HG02840 (cell line): ENCODE data around the gene NRL.
A peak's percentile ranks its signal among the peaks of the same experiment; 100 is the strongest.

ENCODE experiments used
- ATAC-seq: cut with Tn5 transposase; IDR thresholded peaks from one replicate; pipeline ENCODE4 v1.9.1; 2021; ENCODE audit warnings: mild to moderate bottlenecking, moderate library complexity, moderate number of reproducible peaks; ENCODE audit not compliant: unreplicated experiment, low FRiP score

Gene NRL

DNA sequence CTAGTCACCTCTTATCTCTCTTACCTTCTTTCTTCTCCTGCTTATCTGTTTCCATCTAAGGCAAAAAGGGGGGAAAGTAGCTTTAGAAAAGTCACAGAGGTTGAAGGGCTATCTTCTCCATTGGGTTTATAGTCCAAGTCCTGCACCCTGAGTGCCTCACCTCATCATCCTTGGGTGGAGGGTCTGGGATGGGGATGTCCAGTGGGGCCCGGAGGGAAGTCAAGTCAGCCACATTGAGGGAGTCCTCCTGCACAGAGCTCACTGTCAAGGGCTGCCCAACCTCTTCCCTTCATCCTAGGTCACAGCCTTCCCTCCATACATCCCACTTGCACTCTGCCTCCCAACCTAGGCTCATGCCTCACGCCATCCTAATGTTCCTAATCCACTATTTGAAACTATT lies 30.5 kb upstream of the NRL start:
- no peak for ATAC-seq

DNA sequence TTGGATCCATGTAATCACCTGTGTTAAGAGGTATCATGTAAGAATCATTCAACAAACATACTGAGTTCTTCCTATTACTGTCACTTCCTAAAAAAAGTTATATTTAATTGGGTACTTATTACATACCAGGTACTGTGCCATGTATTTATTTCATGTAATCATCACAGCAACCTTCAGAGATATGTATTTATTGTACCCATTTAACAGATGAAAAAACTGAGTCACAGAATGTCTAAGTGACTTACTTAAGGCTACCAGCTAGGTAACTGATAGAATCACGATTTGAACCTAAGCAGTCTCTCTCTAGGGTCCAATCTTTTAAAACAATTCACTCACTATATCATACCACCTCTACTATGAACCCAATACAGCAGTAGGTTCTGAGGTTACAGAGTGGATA lies 29.7 kb upstream of the NRL start:
- no peak for ATAC-seq

DNA sequence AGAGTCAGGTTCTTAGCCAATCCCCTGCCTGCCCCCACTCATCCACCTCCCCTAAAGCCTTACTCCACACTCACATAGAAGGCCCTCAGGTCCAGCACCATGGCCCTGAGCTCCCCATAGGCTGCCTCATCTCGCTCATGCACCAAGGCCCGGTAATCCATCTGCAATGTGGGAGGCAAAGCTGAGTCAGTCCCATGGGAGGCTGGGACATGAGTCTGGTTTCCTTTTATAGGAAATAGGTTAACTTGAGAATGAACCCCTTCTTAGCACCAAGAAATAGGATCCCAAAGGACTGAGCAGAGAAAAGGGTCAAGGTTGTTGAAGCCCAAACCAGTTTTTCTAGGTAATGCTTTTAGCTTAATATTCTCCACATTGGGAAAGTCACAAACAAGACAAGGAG lies 28.8 kb upstream of the NRL start:
- no peak for ATAC-seq

DNA sequence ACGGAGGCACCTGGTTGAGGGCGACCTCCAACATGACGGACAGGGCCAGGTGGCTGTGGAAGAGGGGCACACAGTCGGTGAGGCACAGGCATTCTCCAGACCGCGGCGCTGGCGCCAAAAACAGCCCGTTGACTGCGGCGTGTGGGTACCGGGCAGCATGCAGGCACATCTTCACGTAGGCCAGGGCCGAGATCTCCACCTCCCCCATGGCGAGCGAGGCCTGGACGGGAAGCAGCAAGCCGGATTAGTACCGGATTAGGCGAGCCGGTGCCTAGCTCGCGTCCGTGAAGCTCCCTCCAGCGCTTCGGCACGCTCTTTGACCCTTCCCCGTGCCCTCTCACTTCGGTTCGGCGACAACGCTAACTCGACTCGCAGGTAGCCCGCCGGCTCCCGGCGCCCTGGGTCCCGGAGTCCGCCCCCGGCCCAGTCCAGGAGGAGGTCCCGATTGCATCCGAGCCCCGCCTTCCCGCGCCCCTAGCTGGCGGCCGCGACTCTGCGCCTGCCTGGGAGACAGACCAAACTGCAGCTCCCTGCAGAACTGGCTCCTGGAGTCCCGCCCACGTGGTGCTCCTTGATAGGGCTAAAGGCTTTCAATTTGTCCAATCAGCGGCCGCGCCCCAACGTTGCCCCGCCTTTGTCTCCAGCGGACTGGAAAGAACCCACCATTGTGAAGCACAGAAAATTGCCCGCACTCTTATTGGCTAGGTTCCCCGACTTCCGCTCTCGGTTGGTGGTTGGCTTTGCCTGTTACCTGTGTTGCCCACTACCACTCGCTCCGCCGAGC lies 26.5 kb upstream of the NRL start, which contains the start of gene EMC9:
EMC9 (minus strand) TSS at position 495 of the 784 bp plus-strand sequence; CDS start at position 208, 287 bp downstream.
- ATAC-seq, result peak; percentile 79

DNA sequence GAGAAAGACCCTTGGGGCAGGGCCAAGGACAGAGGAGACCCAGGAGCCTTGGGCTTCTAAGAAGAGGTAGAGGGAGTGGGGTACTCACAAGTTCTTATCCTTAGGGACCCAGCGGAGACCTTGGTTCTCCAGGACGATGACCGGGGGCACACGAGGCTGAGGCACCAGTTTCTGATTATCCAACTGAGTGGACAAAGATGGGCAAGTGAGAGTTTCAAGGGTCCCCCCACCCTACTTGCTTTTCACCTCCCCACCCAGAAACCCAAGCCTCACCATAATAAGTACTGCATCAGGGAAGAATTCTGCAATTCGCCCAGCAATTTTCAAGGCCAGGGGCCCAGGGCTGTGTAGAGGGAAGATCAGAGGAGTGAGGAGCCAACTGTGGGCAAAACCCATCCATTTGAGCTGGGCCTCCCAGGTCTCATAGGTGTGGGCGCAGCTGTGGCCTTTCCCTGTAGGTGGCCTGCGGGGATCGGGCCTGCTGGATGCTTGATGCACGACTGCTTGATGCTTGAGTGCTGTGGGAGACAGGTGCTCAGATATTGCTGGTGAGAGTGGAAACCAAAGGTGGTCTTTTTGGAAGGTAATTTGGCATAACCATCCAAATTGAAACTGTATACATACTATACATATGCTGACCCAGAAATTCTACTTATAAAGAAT lies 24.7 kb upstream of the NRL start:
- ATAC-seq, result no peak

DNA sequence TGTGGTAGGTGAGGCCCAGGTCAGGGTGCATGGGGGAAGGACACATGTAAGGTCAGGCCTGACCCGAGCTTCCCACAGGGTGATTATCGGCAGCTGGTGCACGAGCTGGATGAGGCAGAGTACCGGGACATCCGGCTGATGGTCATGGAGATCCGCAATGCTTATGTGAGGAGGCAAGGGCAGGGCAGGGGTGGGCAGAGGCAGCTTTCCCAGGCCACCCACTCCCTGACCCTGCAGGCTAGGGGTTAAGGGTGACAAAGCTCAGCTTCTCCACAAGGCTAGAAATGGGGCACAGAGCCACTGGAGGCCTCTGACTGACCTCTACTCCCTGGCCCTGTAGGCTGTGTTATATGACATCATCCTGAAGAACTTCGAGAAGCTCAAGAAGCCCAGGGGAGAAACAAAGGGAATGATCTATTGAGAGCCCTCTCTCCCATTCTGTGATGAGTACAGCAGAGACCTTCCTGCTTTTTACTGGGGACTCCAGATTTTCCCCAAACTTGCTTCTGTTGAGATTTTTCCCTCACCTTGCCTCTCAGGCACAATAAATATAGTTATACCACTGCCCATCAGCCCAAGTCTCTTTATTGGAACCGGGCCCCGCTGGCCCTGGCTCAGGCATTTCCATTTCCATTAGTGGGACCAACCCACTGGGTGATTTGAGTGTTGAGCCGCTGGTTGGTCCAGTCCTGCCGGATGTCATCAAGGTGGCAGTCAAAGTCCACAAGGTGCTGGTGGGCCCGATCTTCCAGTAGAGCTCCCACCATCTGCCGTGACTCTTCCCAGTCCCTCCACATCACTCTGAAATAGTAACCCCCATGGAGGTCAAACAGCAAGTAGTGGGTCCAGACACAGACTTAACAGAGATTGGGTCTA lies 23.9 kb upstream of the NRL start:
- ATAC-seq, result no peak

DNA sequence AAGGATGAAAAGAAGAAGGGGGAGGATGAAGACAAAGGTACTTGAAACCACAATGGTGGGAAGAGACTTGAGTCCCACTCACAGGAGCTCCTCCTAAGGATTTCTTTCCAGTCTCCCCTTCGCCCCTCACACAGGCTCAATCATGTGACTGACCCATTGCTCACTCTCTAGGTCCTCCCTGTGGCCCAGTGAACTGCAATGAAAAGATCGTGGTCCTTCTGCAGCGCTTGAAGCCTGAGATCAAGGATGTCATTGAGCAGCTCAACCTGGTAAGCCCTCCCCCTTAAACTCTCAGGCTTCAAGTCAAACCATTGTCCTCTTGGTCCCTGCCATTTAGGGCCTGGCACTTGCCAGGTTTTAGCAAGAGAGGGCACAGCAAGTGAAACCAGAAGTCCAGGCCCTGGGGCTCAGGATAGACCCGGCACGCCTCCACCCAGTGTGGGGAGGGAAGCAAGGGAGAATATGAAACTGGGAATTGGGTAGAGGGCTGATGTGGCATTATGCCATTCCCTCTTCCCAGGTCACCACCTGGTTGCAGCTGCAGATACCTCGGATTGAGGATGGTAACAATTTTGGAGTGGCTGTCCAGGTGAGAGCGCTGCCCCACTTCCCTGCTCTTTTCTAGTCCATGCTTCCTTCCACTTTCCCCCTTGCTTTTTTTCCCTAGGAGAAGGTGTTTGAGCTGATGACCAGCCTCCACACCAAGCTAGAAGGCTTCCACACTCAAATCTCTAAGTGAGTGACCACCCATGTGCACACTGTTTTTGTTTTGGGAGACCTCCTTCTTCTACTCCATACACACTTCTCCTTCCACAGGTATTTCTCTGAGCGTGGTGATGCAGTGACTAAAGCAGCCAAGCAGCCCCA lies 23.0 kb upstream of the NRL start:
- no peak for ATAC-seq

DNA sequence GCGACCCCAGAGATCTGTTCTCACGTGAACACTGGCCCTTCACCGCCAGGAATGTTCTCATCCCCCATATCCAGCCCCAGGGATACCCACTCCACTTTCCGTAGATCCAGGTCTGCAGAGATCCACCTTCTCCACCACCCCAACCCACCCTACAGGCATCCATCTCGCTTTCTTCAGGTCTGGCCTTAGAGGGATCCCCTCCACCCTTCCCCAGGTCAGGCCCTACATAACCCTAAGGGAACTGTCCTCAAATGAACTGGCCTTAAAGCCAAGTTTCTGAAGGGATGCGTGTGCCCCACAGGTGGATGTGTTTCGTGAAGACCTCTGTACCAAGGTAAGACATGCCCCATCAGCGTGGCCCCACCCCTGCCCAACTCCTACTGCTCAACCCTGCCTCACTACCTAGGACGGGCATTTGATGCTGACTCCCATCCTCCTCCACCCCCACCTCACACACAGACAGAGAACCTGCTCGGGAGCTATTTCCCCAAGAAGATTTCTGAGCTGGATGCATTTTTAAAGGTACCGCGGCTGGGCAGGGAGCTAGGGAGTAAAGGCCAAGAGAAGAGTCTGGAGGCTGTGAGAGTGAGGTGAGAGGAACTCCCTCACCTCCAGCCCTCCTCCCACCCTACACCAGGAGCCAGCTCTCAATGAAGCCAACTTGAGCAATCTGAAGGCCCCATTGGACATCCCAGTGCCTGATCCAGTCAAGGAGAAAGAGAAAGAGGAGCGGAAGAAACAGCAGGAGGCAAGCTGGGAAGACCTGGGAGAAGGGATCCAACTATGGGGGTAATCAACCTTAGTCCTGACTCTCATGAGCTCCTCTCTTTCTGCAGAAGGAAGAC lies 22.2 kb upstream of the NRL start:
- ATAC-seq, result no peak

DNA sequence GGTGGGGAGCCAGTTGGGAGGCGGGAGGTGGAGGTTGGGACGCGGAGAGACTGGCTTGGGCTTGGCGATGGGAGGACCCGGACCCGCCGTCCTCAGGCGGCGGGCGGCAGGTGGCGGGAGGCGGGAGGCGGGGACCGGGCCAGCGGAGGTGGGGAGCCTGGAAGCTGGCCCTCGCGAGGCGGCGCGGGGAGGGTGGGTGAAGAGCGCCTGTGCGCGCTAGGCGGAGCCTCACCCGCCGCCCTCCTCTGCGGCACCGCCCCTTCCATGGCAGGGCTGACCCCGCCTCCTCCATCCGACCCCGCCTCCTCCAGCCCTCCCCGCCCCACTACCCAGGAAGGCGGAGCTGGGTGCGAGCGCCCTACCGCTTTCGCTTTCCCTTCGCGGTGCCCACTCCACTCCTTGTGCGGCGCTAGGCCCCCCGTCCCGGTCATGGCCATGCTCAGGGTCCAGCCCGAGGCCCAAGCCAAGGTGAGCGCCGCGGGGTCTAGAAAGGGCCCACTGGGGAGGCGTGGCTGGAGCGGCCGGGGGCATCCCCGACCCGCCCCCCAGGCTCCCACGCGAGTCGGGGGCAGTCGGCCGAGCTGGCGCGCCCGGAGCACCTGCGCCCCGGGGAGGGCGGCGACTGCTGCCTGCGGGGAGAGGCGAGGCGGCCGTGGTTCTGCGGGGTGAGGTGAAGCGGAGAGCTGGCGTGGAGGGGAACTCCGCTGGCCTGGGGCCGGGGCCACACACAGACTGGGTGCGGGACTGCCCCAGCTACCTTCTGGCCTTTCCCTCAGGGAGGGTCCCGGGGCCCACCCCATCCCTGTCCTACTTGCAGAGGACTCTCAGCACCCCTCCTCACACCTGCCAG lies 21.3 kb upstream of the NRL start, which contains the start of gene PSME1:
PSME1 (plus strand) TSS at position 361 of the 850 bp plus-strand sequence; CDS start at position 430, 69 bp downstream.
- peak; percentile 84 for ATAC-seq

DNA sequence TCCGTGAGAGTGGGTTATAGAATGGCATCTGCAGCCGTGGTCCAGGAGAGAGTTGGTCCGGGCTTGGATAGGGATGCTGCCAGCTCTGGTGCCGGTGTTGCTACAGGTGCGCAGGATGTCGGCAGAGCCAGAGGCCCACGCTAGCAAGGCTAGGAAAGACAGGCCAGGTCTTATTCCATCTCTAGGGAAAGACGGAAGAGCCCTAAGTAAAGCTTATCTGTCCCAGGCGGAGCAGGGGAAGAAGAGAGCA lies 20.8 kb upstream of the NRL start:
- ATAC-seq, result peak; percentile 13

DNA sequence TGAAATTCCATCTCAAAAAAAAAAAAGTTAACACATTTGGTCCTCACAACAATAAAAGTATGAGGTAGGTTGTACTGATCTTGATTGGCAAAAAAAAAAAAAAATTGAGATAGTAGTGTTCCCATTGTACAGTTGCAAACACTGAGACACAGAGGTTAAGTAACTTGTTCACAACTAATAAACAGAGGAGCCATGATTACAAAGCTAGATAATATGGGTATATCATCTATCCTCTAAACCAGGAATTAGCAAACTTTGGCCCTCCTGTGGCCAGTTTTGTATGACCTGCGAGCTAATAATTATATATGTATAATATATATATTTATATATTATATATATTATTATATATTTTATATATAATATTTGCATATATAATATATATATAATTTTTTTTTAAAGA lies 19.0 kb upstream of the NRL start:
- ATAC-seq, result no peak

DNA sequence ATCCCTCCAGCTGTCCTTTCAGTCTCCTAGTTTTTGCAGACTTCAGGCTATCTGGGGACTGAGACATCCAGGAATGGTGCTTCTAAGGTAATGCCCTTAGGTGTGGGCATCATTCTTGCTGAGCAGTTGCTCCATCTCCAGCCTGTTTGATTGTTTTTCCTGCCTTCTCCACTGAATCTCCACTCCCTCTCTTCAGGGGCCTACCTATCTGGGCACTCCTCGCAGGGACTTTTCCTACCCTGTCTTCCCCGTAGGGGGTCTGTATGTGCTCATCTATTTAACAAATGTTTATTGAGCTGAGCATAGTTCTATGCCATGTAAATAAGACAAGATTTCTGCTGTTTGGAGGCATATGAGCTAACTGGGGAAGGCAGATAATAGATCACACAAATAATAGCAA lies 18.2 kb upstream of the NRL start:
- ATAC-seq, result no peak

DNA sequence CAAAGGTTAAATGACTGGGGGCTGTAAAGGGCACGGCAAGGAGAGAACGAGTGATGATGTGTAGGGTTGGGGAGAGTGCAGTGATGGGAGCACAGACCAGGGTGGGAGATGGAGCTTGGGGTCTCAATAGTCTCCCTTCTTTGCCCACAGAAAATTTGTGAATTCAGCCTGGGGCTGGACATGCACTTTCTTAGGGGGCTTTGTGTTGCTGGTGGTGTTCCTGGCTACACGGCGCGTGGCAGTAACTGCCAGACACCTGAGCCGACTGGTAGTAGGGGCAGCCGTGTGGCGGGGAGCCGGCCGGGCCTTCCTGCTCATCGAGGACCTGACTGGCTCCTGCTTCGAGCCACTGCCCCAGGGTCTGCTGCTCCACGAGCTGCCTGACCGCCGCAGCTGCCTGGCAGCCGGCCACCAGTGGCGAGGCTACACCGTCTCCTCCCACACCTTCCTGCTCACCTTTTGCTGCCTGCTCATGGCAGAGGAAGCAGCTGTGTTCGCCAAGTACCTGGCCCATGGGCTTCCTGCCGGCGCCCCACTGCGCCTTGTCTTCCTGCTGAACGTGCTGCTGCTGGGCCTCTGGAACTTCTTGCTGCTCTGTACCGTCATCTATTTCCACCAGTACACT lies 17.4 kb upstream of the NRL start:
- ATAC-seq, result no peak

DNA sequence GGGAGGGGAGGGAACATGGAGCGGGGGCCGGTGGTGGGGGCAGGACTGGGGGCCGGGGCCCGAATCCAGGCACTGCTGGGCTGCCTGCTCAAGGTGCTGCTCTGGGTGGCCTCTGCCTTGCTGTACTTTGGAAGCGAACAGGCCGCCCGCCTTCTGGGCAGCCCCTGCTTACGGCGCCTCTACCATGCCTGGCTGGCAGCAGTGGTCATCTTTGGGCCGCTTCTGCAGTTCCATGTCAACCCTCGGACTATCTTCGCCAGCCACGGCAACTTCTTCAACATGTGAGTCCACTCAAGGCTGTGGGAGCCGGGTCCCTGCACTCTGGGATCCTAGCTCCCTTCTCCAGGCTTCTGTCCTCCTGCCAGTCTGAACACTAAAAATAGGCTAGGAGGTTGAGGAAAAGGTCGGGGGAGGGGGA lies 16.8 kb upstream of the NRL start:
- ATAC-seq, result no peak

DNA sequence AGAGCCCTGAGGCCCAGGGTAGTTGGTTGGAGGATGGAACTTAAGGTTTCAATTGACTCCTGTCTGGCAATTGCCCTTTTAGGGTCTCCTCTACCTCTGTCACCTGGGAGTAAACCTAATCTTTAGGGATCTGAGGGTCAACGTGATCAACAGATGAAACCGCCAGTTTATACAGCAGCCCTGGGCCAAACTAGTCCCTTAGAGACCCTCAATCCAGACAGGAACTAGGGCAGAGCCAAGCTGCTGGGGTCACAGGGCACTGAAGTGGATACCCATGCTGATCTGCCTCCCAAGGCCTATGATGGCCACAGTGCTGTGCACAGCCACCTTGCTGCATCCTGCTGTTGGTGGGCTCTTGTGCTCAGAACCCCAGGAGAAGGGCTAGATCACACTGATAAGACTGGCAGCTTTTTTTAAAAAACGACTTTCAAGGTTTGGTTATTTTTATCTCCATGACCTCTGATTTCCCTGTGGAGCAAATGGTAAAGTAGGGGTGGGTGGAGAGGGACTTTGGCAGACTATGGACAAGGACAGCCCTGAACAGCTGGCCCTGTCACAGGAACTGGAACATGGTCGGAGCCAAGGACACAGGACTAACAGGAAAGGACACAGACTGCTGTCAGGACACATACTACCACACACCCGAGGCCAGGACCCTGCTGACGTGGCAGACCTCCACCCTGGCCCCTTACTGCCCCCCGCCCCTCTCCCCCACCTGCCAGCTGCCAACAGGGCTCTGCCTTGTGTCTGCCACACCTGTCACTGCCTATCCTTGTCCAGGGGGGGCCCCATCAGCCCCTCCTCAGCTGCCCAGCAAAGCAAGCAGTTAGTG lies 16.2 kb upstream of the NRL start:
- no peak for ATAC-seq

DNA sequence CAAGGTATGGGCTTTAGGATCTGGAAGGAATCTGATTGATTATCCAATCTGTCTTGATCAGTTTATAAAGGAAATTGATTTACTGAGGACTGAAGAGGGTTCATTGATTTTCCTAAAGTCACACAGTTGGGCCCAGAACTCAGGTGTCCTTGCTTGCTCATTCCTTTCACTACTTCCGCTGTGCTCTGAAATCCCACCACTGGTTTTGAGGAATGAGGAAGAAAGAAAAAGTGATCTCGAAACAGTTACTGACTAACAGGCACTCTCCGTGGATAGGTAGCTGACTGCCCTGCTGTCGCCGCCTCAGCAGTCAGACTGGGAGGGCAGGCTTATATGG lies 15.6 kb upstream of the NRL start, which contains the start of gene FITM1:
FITM1 (plus strand) TSS at position 280 of the 337 bp plus-strand sequence. CDS start 905 bp downstream, outside the sequence.
- no peak for ATAC-seq

DNA sequence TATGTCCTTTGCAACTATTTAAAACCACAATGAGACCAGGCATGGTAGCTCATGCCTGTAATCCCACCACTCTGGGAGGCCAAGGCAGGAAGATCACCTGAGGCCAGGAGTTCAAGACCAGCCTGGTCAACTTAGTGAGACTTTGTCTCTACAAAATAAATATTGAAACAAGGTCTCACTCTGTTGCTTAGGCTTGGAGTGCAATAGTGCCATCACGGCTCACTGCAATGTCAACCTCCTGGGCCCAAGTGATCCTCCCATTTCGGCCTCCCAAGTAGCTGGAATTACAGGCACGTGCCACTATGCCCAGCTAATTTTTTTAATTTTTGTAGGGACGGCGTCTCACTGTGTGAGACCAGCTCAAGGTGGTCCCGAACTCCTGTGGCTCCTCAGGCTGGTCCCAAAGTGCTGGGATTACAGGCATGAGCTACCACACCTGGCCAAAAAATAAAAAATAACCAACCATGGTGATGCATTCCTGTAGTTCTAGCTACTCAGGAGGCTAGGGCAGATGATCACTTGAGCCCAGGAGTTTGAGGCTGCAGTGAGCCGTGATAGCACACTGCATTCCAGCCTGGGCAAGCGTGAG lies 14.8 kb upstream of the NRL start:
- ATAC-seq, result no peak
